Vagina (tissue), 2 donors: Measurements from ENCODE around the gene BBLN. TPM values are rescaled to one million over a fixed set of nuclear protein-coding genes. Genes with fewer than 3 reads are reported as not detected.
A peak's percentile ranks its signal among the peaks of the same experiment; 100 is the strongest.

Source experiments
- DNase-seq, 2 donors: peaks; one replicate each; pipeline ENCODE4 v3.0.0-alpha.2; 2017; ENCODE audit errors: extremely low spot score in 2 of 2
- H3K27ac ChIP-seq: fragments of 200-600 bp; sonication (generic); one replicate; pipeline ENCODE4 v1.5.1; 2019
- H3K27me3 ChIP-seq: fragments of 200-600 bp; sonication (generic); one replicate; pipeline ENCODE4 v1.5.1; 2019
- H3K36me3 ChIP-seq, 2 donors: fragments of 200-600 bp; sonication (generic); one replicate each; pipeline ENCODE4 v1.5.1; 2017 to 2019
- H3K4me1 ChIP-seq: fragments of 200-600 bp; sonication (generic); one replicate; pipeline ENCODE4 v1.5.1; 2019
- H3K4me3 ChIP-seq, 2 donors: fragments of 200-600 bp; sonication (generic); 1 replicate in 1 of 2; 2 replicates in 1 of 2; pipeline ENCODE4 v1.5.1; 2016 to 2019
- H3K9me3 ChIP-seq: fragments of 200-600 bp; sonication (generic); one replicate; pipeline ENCODE4 v1.5.1; 2019
- POLR2A ChIP-seq, 2 donors: fragments of 450-650 bp; IDR thresholded peaks; one replicate each; pipeline ENCODE4 v1.6.1; 2017; ENCODE audit warnings: antibody characterized with exemption in 2 of 2, mild to moderate bottlenecking in 2 of 2, moderate library complexity in 2 of 2
- POLR2AphosphoS5 ChIP-seq, 2 donors: sonication (generic); formaldehyde crosslinking; IDR thresholded peaks; one replicate each; pipeline ENCODE4 v1.9.0; 2017; ENCODE audit warnings: antibody characterized with exemption in 2 of 2, mild to moderate bottlenecking in 2 of 2, low read depth in 1 of 2; ENCODE audit not compliant: insufficient read depth in 1 of 2
- intact Hi-C: fragments of 100-400 bp; cut with DNase I; formaldehyde crosslinking; loops from one replicate; pipeline ENCODE4 v1.15.1; 2023
- total RNA-seq: library from RNA; depleted of rRNA; stranded (reverse); fragments of >200 nt; gene quantifications from one replicate; pipeline ENCODE4 v1.2.3, GENCODE V29; 2016
- TF ChIP-seq, protein P1 (sequence below), 3 experiments: fragments of 450-650 bp in 2 of 3; fragments of 200-600 bp in 1 of 3; sonication (generic) in 1 of 3; IDR thresholded peaks; one replicate each; pipeline ENCODE4 v1.5.1; 2017 to 2019; ENCODE audit warnings: antibody characterized with exemption in 3 of 3, mild to moderate bottlenecking in 2 of 3, moderate library complexity in 2 of 3

Gene BBLN
- total RNA-seq, 1 donor from 2014 or later, result 134 TPM

DNA sequence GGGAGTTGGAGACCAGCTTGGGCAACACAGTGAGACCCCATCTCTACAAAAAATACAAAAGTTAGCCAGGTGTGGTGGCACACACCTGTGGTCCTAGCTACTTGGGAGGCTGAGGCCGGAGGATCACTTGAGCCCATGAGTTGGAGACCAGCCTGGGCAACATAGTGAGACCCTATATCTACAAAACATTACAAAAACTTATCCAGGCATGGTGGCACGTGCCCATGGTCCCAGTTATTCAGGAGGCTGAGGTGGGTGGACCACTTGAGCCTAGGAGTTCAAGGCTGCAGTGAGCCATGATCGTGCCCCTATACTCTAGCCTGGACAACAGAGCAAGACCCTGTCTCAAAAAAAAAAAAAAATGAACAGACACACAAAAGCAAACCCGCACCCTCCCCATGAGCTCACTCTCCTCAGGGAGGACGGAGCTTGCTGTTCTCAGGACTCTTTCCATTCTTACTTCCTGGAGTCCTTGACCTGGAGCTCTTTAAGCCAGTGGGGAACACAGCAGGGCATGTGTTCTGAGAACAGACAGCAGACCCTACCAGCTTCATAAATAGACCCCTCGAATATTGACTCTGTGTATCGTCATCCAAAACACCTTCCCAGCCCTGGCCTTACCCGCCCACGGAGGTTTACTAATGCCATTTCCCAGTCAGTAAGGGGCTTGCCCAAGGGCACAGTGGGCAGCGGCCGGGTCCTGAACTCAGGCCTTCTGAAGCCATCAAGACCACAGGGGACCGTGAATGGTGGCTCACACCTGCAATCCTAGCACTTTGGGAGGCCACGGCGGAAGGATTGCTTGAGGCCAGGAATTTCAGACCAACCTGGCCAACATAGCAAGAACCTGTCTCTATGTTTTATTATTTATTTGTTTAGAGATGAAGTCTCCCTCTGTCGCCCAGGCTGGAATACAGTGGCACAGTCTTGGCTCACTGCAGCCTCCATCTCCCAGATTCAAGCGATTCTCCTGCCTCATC lies 43.7 kb upstream of the BBLN start:
- TF ChIP-seq POLR2AphosphoS5 (IDR thresholded peaks at IDR 0.05; ENCODE audit: insufficient read depth in 1 of 2, low read depth in 1 of 2), result no peak
- TF ChIP-seq, protein P1, sequence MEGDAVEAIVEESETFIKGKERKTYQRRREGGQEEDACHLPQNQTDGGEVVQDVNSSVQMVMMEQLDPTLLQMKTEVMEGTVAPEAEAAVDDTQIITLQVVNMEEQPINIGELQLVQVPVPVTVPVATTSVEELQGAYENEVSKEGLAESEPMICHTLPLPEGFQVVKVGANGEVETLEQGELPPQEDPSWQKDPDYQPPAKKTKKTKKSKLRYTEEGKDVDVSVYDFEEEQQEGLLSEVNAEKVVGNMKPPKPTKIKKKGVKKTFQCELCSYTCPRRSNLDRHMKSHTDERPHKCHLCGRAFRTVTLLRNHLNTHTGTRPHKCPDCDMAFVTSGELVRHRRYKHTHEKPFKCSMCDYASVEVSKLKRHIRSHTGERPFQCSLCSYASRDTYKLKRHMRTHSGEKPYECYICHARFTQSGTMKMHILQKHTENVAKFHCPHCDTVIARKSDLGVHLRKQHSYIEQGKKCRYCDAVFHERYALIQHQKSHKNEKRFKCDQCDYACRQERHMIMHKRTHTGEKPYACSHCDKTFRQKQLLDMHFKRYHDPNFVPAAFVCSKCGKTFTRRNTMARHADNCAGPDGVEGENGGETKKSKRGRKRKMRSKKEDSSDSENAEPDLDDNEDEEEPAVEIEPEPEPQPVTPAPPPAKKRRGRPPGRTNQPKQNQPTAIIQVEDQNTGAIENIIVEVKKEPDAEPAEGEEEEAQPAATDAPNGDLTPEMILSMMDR (IDR thresholded peaks at IDR 0.05), result no peak
- no peak for TF ChIP-seq POLR2A (IDR thresholded peaks at IDR 0.05)

DNA sequence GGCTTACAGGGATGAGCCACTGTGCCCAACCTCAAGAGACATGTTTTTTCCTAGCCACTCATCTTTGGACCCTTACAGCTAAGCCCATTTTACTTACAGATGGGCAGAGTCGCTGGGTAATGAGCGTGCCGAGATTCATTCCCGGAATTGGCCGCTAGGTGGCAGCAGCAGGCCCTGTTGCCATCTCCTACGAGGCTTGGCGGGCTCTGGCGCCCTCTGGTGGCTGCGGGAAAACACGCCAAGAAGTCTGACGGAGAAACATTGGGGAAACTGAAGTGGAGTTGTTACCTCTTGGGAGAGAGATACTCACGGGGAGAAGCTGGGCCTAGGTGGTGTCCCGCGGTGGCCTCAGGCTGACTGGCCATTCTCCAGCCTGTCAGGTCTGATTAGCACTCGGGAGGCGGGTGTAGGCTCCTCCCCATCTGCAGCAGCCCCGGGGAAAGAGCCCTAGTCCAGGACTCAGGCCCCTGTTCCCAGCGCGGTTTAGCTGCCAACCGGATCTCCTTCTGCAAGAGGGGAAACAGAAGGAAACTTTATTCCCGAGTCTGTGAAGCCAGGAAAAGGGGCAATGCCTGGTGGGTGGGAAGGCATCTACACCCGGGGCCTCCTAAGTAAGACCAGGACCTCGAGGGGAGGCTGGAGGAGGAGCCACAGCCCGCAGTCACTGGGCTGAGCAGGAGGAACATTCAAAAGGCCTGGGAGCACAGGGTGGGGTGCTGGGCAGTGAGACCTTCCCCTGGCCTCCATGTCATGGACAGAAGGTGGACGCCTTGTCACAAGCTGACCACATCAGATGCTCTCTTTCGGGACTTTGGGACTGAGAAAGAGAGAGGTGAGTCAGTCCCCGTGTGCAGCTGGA lies 42.2 kb upstream of the BBLN start:
- H3K36me3 ChIP-seq, result peaks cover 0 to 15% of the 10 kb centered on the region in 2 donors
- no peak for DNase-seq
- H3K9me3 ChIP-seq, result no peaks in the 10 kb centered on the region
- no peak for TF ChIP-seq POLR2A (IDR thresholded peaks at IDR 0.05)
- TF ChIP-seq, protein P1 (IDR thresholded peaks at IDR 0.05), result peak; percentile 98 to 100 (median 100)
- peak; percentile 57 to 87 for TF ChIP-seq POLR2AphosphoS5 (IDR thresholded peaks at IDR 0.05; ENCODE audit: insufficient read depth in 1 of 2, low read depth in 1 of 2)
- H3K27me3 ChIP-seq, result no peaks in the 10 kb centered on the region
- intact Hi-C loops, result loop anchor here (5.0 kb wide), 2 partner anchors 76 to 176 kb away; no protein-coding TSS in a partner anchor
- H3K4me3 ChIP-seq, result no peak overlapping the region
- peaks cover 4% of the 10 kb centered on the region for H3K4me1 ChIP-seq
- H3K27ac ChIP-seq, result peak overlapping the region; percentile 51

More for the DNA sequence above, 43.7 kb upstream of the BBLN start:
- DNase-seq, result no peak
- Histone ChIP-seq H3K4me3 (no peak overlapping the region), H3K9me3 (no peaks in the 10 kb centered on the region), H3K27ac (no peak overlapping the region), H3K4me1 (peaks cover 4% of the 10 kb centered on the region), H3K27me3 (no peaks in the 10 kb centered on the region), H3K36me3 (peaks cover 0 to 7% of the 10 kb centered on the region in 2 donors)
- intact Hi-C loops, result loop anchor here (5.0 kb wide), 2 partner anchors 74 to 174 kb away; no protein-coding TSS in a partner anchor

DNA sequence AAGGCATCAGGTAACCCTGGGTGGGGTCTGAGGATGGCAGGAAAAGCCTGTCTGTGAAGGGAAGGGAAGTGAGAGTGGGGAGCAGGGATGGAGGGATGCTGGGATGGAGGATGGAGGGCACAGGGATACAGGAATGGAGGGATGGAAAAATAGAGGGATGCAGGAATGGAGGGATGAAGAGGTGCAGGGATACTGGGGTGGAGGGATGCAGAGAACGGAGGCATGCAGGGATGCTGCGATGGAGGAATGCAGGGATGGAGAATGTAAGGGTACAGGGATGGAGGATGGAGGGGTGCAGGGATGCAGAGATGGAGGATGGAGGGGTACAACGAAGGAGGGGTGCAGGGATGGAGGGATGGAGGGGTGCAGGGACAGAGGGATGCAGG lies 41.6 kb upstream of the BBLN start:
- TF ChIP-seq POLR2A (IDR thresholded peaks at IDR 0.05), result no peak
- no peak for TF ChIP-seq POLR2AphosphoS5 (IDR thresholded peaks at IDR 0.05; ENCODE audit: insufficient read depth in 1 of 2, low read depth in 1 of 2)
- TF ChIP-seq, protein P1 (IDR thresholded peaks at IDR 0.05), result no peak
- H3K4me1 ChIP-seq, result peaks cover 4% of the 10 kb centered on the region
- peaks cover 0 to 21% of the 10 kb centered on the region in 2 donors for H3K36me3 ChIP-seq
- H3K27me3 ChIP-seq, result no peaks in the 10 kb centered on the region
- no peak for DNase-seq
- H3K4me3 ChIP-seq, result no peak overlapping the region
- H3K27ac ChIP-seq, result no peak overlapping the region
- H3K9me3 ChIP-seq, result no peaks in the 10 kb centered on the region
- intact Hi-C loops, result loop anchor here (5.0 kb wide), 2 partner anchors 76 to 176 kb away; no protein-coding TSS in a partner anchor

DNA sequence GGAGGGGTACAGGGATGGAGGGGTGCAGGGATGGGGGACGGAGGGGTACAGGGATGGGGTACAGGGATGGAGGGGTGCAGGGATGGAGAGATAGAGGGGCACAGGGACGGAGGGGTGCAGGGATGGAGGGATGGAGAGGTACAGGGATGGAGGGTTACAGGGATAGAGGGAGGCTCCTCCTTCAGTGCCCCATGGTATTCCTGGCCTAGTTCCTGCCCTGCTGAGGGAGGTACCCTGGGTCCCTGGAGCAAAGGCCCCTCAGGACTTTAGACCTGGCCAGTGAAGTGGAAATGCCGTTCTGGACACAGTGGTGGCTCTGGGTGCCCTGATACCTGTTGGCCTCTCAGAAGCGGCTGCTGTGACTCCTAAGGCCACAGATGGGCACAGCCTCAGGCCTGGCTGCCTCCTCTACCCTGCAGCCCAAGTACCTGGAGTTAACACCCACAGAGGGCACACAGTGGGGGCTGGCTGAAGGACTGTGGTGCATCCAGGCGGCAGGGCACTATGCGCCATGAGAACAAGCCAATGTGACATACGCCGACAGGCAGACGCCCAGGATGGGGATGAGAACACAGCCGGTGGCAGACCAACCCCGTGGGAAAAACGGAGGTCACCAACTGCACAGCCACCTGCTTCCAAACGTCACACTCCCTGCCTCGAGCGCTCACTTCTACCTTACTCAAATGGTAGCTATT lies 40.9 kb upstream of the BBLN start:
- H3K9me3 ChIP-seq, result no peaks in the 10 kb centered on the region
- peaks cover 0 to 28% of the 10 kb centered on the region in 2 donors for H3K36me3 ChIP-seq
- TF ChIP-seq POLR2AphosphoS5 (IDR thresholded peaks at IDR 0.05; ENCODE audit: insufficient read depth in 1 of 2, low read depth in 1 of 2), result no peak
- TF ChIP-seq POLR2A (IDR thresholded peaks at IDR 0.05), result no peak
- TF ChIP-seq, protein P1 (IDR thresholded peaks at IDR 0.05), result no peak
- no peak overlapping the region for H3K27ac ChIP-seq
- intact Hi-C loops, result loop anchor here (5.0 kb wide), 2 partner anchors 77 to 177 kb away; no protein-coding TSS in a partner anchor
- H3K27me3 ChIP-seq, result no peaks in the 10 kb centered on the region
- H3K4me3 ChIP-seq, result no peak overlapping the region
- no peak for DNase-seq
- H3K4me1 ChIP-seq, result peaks cover 4% of the 10 kb centered on the region
